NB4 (cell line): ENCODE results near the gene GNPAT.

ENCODE experiments used
- POLR2A ChIP-seq: IDR thresholded peaks from 2 replicates; pipeline ENCODE4 v1.6.1; 2011; ENCODE audit warnings: mild to moderate bottlenecking; ENCODE audit not compliant: insufficient read length; ENCODE audit errors: extremely low read depth
- TF ChIP-seq, protein P1 (sequence below): IDR thresholded peaks from one replicate; pipeline ENCODE4 v1.5.1; 2012; ENCODE audit warnings: low read depth, low read length
- TF ChIP-seq, protein P2 (sequence below): IDR thresholded peaks from 2 replicates; pipeline ENCODE4 v1.6.1; 2011; ENCODE audit warnings: low read depth, low read length

DNA sequence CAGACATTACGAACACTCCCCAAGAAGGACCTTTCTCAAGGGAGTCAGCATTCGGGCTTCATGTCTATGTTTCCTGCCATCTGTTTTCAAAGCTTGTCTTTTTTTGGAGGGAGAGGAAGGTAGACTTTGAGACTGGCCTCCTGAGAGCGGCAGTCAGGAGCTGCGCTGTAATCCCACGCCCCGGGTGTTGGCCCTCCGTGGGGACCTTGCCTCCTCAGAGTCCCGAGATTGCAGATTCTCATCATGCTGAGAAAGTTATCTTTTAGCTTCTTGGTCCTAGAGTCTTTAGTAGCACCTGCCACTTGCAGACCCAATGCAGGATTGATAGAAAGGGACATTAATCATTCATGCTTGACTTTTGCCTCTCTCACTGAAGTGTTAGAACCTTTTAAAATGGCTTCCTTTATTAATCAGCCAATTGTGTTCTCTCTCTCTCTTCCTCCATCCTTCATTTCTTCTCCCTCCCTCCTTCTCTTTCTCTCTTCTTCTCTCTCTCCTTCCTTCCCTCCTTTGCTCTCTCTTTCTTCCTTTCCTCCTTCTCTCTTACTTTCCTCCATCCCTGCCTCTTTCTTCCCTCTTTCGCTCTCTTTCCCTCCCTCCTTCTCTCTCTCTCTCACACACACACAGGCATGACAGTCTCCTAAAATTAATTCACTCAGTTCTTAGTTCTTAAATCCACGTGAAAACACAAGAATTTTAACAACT, 25.2 kb upstream of the GNPAT start:
- TF ChIP-seq, protein P1, sequence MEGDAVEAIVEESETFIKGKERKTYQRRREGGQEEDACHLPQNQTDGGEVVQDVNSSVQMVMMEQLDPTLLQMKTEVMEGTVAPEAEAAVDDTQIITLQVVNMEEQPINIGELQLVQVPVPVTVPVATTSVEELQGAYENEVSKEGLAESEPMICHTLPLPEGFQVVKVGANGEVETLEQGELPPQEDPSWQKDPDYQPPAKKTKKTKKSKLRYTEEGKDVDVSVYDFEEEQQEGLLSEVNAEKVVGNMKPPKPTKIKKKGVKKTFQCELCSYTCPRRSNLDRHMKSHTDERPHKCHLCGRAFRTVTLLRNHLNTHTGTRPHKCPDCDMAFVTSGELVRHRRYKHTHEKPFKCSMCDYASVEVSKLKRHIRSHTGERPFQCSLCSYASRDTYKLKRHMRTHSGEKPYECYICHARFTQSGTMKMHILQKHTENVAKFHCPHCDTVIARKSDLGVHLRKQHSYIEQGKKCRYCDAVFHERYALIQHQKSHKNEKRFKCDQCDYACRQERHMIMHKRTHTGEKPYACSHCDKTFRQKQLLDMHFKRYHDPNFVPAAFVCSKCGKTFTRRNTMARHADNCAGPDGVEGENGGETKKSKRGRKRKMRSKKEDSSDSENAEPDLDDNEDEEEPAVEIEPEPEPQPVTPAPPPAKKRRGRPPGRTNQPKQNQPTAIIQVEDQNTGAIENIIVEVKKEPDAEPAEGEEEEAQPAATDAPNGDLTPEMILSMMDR: no peak
- TF ChIP-seq, protein P2, sequence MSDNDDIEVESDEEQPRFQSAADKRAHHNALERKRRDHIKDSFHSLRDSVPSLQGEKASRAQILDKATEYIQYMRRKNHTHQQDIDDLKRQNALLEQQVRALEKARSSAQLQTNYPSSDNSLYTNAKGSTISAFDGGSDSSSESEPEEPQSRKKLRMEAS: no peak
- no peak for TF ChIP-seq POLR2A
